Panc1 (cell line): ENCODE data around the gene CSNK2A3. TPM values are rescaled to one million over a fixed set of nuclear protein-coding genes. Genes with fewer than 3 reads are reported as not detected.

Experiments
- ATAC-seq: fragments of 200-7000 bp; cut with Tn5 transposase; 2 replicates; pipeline ENCODE4 v1.9.1; 2020; ENCODE audit warnings: mild to moderate bottlenecking, moderate library complexity
- BruUV-seq: library from RNA; stranded (reverse); fragments of 400-500 nt; replicated peaks from 2 replicates; lab custom pipeline; 2021; lab: Mats Ljungman, UMichigan
- CTCF ChIA-PET: fragments of 300-600 bp; sonication (Branson Sonifier 250); formaldehyde crosslinking; loops from one replicate; lab custom pipeline; 2022; ENCODE audit warnings: antibody characterized with exemption; lab: Charles Lee
- POLR2A ChIA-PET: fragments of 300-600 bp; sonication (Branson Sonifier 250); formaldehyde crosslinking; loops from one replicate; lab custom pipeline; 2022; ENCODE audit warnings: antibody characterized with exemption; lab: Charles Lee
- DNase-seq: peaks from one replicate; pipeline ENCODE4 v3.0.0-alpha.2; 2010; ENCODE audit warnings: low read depth, low spot score
- H3K27ac ChIP-seq: 2 replicates; pipeline ENCODE4 v1.5.1; 2011; ENCODE audit warnings: mild to moderate bottlenecking, low read length, inconsistent platforms
- H3K27me3 ChIP-seq: fragments of 200-500 bp; sonication (Bioruptor generic); 2 replicates; pipeline ENCODE4 v1.6.0; 2014; ENCODE audit warnings: low read length, inconsistent platforms; ENCODE audit not compliant: control insufficient read depth, insufficient read depth
- H3K36me3 ChIP-seq: fragments of 200-500 bp; sonication (Bioruptor generic); 2 replicates; pipeline ENCODE4 v1.5.1; 2014; ENCODE audit warnings: inconsistent platforms, mild to moderate bottlenecking, low read length, moderate library complexity; ENCODE audit not compliant: control insufficient read depth, insufficient read depth
- H3K4me1 ChIP-seq: 2 replicates; pipeline ENCODE4 v1.5.1; 2011; ENCODE audit warnings: inconsistent platforms, mild to moderate bottlenecking, low read length, moderate library complexity; ENCODE audit not compliant: control insufficient read depth, insufficient read depth
- H3K4me3 ChIP-seq, 2 experiments: 2 replicates each; pipeline ENCODE4 v1.5.1; 2011 to 2012; ENCODE audit warnings: low read depth in 2 of 2, low read length in 2 of 2, mild to moderate bottlenecking in 2 of 2, inconsistent platforms in 1 of 2, moderate library complexity in 1 of 2
- H3K9me3 ChIP-seq: fragments of 200-500 bp; sonication (Bioruptor generic); 2 replicates; pipeline ENCODE4 v1.5.1; 2014; ENCODE audit warnings: low read depth, mild to moderate bottlenecking, inconsistent platforms, low read length, moderate library complexity; ENCODE audit not compliant: control insufficient read depth, insufficient read depth
- POLR2AphosphoS5 ChIP-seq: IDR thresholded peaks from 2 replicates; pipeline ENCODE4 v1.6.1; 2012; ENCODE audit warnings: mild to moderate bottlenecking, low read depth, low read length, moderate library complexity
- SIN3A ChIP-seq: IDR thresholded peaks from 2 replicates; pipeline ENCODE4 v1.6.1; 2012; ENCODE audit warnings: low read depth, mild to moderate bottlenecking, low read length, moderate library complexity, borderline replicate concordance; ENCODE audit not compliant: insufficient read depth
- TCF7L2 ChIP-seq: IDR thresholded peaks from 2 replicates; pipeline ENCODE4 v1.6.1; 2011; ENCODE audit warnings: mild to moderate bottlenecking, low read depth, low read length, inconsistent platforms
- in situ Hi-C: cut with HindIII; loops from 2 replicates; pipeline ENCODE4 v1.10.0; 2016; ENCODE audit warnings: low sequenced_read_pairs, low pct_unique_long_range_greater_than_20kb
- intact Hi-C: fragments of 100-400 bp; cut with micrococcal nuclease; formaldehyde crosslinking; loops from one replicate; pipeline ENCODE4 v1.10.0; 2022; ENCODE audit not compliant: unreplicated experiment
- total RNA-seq: library from RNA; stranded (reverse); gene quantifications from one replicate; pipeline ENCODE4 v1.2.1, GENCODE V29; 2021; ENCODE audit not compliant: unreplicated experiment
- TF ChIP-seq, protein P1 (sequence below), 2 experiments: IDR thresholded peaks; 2 replicates each; pipeline ENCODE4 v1.6.1; 2011 to 2012; ENCODE audit warnings: low read depth in 2 of 2, control low read depth in 1 of 2, low read length in 1 of 2, mild to moderate bottlenecking in 1 of 2, moderate library complexity in 1 of 2; ENCODE audit not compliant: insufficient read depth in 1 of 2
- TF ChIP-seq, protein P2 (sequence below): fragments of 450-650 bp; IDR thresholded peaks from 2 replicates; pipeline ENCODE4 v1.5.1; 2017; ENCODE audit warnings: mild to moderate bottlenecking

CSNK2A3 gene
- total RNA-seq, 1 experiment from 2014 or later, result 2.6 TPM

DNA sequence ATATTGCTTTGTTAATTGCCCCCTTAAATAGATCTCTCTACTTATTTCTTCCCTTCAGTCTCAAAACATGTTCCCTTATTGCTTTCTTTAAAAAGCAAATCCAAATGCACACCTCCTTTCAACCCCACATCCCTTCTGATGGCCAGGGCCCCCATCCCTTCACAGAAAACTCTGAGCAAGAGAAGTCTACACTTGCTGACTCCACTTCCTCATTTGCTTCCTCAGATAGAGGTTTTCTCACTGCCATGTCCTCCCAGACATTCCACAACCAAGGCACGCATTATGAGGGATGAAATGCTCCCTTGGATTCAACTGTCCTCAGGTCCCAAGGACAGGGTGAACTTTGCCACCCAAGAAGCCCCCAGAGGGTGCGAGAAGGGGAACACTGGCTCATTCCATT lies 43.1 kb downstream of the CSNK2A3 start:
- DNase-seq (no peak), ATAC-seq (no peak)
- no peak overlapping the region for H3K4me3 ChIP-seq
- TF ChIP-seq, protein P1, sequence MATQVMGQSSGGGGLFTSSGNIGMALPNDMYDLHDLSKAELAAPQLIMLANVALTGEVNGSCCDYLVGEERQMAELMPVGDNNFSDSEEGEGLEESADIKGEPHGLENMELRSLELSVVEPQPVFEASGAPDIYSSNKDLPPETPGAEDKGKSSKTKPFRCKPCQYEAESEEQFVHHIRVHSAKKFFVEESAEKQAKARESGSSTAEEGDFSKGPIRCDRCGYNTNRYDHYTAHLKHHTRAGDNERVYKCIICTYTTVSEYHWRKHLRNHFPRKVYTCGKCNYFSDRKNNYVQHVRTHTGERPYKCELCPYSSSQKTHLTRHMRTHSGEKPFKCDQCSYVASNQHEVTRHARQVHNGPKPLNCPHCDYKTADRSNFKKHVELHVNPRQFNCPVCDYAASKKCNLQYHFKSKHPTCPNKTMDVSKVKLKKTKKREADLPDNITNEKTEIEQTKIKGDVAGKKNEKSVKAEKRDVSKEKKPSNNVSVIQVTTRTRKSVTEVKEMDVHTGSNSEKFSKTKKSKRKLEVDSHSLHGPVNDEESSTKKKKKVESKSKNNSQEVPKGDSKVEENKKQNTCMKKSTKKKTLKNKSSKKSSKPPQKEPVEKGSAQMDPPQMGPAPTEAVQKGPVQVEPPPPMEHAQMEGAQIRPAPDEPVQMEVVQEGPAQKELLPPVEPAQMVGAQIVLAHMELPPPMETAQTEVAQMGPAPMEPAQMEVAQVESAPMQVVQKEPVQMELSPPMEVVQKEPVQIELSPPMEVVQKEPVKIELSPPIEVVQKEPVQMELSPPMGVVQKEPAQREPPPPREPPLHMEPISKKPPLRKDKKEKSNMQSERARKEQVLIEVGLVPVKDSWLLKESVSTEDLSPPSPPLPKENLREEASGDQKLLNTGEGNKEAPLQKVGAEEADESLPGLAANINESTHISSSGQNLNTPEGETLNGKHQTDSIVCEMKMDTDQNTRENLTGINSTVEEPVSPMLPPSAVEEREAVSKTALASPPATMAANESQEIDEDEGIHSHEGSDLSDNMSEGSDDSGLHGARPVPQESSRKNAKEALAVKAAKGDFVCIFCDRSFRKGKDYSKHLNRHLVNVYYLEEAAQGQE (IDR thresholded peaks at IDR 0.05; ENCODE audit: insufficient read depth in 1 of 2, low read depth in 2 of 2, low read length in 1 of 2), result no peak
- TF ChIP-seq, protein P2, sequence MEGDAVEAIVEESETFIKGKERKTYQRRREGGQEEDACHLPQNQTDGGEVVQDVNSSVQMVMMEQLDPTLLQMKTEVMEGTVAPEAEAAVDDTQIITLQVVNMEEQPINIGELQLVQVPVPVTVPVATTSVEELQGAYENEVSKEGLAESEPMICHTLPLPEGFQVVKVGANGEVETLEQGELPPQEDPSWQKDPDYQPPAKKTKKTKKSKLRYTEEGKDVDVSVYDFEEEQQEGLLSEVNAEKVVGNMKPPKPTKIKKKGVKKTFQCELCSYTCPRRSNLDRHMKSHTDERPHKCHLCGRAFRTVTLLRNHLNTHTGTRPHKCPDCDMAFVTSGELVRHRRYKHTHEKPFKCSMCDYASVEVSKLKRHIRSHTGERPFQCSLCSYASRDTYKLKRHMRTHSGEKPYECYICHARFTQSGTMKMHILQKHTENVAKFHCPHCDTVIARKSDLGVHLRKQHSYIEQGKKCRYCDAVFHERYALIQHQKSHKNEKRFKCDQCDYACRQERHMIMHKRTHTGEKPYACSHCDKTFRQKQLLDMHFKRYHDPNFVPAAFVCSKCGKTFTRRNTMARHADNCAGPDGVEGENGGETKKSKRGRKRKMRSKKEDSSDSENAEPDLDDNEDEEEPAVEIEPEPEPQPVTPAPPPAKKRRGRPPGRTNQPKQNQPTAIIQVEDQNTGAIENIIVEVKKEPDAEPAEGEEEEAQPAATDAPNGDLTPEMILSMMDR, result no peak
- no peak for TF ChIP-seq POLR2AphosphoS5
- TF ChIP-seq SIN3A, result no peak
- no peak for TF ChIP-seq TCF7L2
- no peaks in the 10 kb centered on the region for H3K4me1 ChIP-seq
- no peak overlapping the region for H3K27ac ChIP-seq
- ChIA-PET CTCF (no interaction called here), POLR2A (no interaction called here)
- intact Hi-C loops (no loop called here), in situ Hi-C loops (no loop called here)
- no peaks in the 10 kb centered on the region for H3K9me3 ChIP-seq
- H3K27me3 ChIP-seq, result 0 out of 2 replicates have a peak, but pooled peaks cover under 1% of the 10 kb centered on the region
- H3K36me3 ChIP-seq, result no peaks in the 10 kb centered on the region
- no TSS peak for BruUV-seq

DNA sequence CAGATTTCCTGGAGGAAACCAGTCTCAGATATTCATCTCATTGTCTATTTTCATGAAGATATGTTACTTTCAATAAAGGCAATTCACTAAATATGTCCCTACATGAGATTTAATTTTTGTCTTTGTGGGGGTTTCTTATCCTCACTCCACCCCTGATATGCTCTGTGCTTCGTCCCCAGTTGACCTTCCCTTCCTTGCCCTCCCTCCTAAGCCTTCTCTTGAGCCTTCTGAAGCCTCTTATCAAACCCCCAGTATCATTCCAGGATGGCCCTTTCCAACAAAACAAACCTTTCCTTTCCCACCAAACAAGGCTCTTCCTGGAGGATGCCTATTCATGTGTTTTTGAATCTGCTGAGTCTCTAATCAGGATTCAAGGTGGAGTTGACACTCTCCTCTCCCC lies 44.8 kb downstream of the CSNK2A3 start:
- no TSS peak for BruUV-seq
- no peak for ATAC-seq
- CTCF ChIA-PET, result no interaction called here

More for the DNA sequence above, 44.8 kb downstream of the CSNK2A3 start:
- in situ Hi-C loops (no loop called here), intact Hi-C loops (no loop called here)
- H3K4me3 ChIP-seq, result no peak overlapping the region
- H3K4me1 ChIP-seq, result no peaks in the 10 kb centered on the region
- TF ChIP-seq SIN3A (no peak), TCF7L2 (no peak), POLR2AphosphoS5 (no peak)
- TF ChIP-seq, protein P1 (IDR thresholded peaks at IDR 0.05; ENCODE audit: insufficient read depth in 1 of 2, low read depth in 2 of 2, low read length in 1 of 2), result no peak
- TF ChIP-seq, protein P2, result no peak
- H3K36me3 ChIP-seq, result no peaks in the 10 kb centered on the region
- no peak for DNase-seq
- POLR2A ChIA-PET, result no interaction called here
- H3K9me3 ChIP-seq, result no peaks in the 10 kb centered on the region
- no peak overlapping the region for H3K27ac ChIP-seq
- 0 out of 2 replicates have a peak, but pooled peaks cover 3% of the 10 kb centered on the region for H3K27me3 ChIP-seq
